ENCODE measurements around the gene COL6A5.
"Not testable (repeated sequence)": the region's sequence is repeated elsewhere in the genome, so short reads cannot be mapped to it uniquely, and the experiment has no call there.

COL6A5 gene

DNA sequence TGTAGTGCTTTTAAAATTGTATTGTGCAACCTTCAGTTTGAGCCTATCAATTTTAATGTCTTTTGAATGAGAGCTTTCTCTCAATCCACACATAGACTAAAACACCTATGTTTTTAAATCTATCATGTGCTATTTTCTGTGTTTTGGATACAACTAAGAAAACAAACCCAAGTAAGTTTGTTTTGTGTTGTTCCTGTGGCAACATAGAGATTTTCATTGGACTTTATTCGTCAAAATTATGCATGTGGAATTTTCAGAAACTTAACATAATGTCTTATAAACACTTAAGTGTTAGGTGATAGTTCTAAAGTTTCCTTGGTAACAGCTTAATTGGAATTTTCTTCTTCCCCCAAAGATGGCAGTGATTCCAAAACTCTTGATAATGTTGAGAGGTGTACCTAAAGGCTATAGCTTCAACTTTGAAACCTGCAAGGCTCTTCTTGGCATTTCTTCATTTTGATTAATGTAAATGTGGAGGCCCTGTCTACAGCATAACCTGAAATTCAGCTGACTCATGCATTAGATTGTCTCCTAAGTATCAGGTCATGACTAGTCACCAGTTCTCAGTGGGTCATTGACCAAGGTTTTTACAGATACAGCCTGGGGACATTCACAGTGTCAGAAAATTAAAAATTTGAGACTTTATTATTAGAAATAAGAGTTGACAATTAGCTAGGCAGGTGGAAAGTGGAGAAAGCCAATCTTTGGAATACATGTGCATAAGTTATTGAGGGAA is 44.4 kb downstream of the COL6A5 start:
- DNase-seq, result no peak

DNA sequence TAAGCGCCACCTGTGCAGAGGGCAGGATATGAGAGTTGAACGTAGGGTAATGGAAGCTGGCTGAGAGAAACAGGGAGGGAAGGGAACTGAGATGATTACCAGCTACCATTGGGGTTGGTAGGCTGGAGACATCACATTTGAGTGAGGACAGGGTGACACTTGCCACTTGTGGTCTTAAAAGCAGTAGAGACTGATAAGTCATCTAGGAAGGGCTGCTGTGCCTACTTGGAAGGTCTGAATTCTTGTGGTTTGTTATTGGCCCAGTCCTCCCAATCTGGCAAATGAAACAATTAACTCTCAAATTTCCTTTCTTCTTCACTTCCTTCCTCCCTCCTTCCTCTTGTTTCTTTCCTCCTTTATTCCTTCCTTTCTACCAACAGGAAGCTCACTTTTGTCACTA is 46.8 kb downstream of the COL6A5 start:
- DNase-seq, result no peak

DNA sequence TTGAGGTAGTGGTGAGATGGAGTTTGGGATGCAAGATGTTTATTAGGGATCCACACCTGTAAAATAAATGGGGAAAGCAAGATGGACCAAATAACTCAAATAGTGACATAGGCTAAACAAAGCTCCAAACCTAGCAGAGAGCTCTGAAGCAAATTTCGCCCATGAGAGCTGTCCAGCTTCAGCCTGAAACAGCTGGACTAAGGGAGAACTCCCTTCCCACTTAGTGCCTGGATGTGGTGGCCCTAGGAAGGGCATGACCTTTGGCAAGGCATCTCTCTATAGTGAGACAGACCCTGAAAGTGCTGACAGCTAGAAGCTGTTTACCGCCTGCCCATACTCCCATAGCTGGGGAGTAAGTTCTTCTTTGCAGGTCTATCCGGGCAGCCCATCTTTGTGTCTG is 48.1 kb downstream of the COL6A5 start:
- DNase-seq, result no peak

DNA sequence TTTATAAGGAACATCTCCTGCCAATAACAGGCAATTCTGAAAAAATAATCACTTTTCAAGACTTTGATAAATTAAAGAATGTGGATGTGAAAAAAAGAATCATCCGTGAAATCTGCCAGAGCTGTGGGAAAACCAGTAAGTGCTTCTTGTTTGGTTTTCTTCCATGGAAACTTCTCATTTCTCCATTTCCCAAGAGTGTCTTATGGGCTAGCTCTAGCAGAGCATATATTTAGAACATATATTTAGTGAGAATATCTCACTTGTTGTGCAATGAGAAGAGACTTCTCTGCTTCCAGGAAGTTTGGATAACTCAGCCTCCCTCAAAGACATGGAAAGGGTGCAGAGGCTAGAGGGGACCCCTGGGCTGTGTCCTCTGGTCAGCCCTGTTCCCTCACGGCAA is 49.9 kb downstream of the COL6A5 start:
- no peak for DNase-seq

DNA sequence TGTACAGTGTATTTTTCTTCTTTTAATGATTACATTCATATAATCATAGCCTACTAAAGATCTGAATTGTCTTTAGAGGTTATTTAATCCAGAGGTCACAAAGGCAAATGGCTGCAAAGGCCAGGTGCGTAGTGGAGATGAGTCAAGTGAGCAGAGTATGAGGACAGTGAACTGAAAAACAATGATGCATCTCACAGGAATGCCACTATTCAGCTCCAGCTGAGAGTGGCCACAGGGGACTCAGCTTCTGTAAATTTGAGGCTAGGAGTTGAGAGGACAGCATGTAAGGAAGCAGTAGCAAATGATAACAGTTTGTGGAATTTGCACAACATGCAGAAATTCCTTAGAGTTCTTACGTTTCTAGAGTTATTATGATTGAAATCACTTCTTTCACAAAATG is 50.4 kb downstream of the COL6A5 start:
- DNase-seq, result no peak

DNA sequence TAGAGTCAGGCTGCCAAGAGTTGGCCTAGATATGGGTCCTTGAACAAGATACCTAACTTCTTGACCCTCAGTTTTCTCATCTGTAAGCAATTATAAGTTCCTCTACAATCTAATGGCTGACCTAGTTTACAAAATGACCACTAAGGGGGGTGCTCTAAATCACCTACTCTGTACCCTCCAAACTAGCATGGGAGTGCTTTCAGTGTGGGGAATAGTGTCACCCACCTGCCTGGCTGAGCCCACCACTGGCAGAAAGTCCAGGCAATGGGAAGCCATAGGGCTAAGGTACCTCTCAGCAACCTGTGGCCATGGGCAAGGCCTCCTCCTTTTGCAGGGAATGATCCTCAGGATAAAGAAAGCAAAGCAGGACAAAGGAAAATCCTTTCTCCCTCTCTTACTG is 58.9 kb downstream of the COL6A5 start:
- DNase-seq, result no peak

DNA sequence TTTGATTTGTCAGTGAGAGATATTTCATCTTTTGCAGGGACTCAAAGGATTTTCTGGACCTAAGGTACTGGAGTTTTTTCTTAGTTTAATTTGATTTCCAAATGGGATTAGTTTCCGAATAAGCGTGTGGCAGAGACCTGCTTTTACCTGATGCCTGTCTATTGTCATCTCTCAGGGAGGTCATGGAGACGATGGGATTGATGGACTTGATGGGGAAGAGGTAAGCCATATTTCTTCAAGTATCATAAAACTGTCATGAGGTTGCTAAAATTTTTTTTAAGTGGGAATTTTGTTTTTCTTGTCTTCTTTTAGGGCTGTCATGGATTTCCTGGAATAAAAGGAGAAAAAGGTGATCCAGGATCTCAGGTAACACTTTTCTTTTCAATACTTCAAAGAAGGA is 60.5 kb downstream of the COL6A5 start:
- DNase-seq, result no peak

DNA sequence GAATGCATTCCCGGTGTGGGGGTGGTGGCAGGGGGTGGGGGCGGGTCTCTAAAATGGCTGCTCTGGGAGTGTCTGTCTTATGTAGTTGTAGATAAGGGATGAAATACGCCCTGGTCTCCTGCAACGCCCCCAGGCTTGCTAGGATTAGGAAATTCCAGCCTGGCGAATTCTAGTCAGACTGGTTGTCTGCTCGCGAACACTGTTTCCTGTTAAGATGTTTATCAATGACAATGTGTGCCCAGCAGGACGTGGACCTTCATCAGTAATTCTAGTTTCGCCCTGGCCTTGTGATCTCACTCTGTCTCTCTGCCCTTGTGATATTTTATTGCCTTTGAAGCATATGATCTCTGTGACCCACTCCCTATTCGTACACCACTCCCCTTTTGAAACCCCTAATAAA is 62.8 kb downstream of the COL6A5 start:
- DNase-seq, result not testable (repeated sequence)

DNA sequence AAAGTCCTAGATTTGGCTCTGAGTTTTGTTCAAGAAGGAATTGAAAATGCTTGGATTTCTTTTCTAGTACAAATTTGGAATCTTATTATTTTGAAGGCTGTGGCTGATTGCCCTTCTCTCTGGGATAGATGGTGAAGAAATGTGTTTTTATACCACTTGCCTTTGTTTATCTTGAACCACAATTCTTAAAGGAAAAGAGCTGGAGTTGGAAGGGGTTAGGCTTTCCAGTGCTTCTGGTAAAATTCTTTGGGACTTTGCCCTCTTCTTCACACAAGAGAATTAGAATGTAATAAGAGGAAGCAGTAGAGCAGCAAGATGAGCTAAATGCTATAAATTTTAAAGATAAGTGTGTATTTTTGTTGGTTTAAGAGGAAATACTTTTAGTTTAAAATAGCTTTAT is 65.8 kb downstream of the COL6A5 start:
- no peak for DNase-seq

DNA sequence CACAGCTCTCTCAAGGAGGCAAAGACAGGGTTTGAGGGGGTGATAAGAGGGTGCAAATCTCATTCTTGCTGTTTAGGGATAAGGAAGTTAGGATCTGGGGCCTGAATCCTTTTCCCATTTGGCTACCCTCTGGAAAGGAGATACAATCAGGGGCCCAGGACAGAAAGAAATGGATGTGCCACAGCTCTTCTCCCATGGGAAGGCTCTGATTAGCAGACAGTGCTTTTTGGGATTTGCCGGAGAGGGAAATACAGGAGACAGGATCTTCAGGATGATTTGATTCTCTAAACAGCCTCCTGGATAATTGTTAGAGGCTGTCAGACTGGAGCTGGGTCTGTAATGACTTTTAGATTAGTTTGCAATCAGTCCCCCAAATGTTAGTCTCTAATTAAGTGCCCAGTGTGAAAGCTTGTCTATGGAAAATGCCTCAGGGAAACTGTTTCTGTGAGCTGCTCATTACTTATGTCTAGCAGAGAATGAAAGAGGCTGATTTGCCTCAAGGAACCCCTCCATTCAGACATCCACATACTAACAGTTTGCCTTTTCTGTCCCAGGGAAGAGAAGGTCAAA is 67.6 kb downstream of the COL6A5 start:
- DNase-seq, result no peak

DNA sequence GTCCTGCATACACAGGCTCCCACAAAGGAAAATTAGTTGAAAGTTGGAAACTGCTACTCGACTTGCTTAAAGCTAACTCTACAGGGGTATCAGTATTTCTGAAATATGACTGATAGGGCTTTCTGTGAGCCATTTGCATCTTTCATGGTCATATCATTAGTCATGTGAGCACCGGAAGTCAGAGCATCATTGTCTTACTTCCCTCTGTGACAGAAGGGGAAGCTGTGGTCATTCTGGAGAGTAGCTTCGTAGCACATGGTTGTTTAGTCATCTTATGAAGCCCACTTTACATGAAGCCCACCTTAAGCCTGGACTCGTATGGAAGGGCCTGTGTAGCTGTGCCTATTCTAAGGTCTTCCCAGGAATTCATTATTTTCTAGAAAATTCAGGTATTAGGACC is 69.0 kb downstream of the COL6A5 start:
- no peak for DNase-seq

DNA sequence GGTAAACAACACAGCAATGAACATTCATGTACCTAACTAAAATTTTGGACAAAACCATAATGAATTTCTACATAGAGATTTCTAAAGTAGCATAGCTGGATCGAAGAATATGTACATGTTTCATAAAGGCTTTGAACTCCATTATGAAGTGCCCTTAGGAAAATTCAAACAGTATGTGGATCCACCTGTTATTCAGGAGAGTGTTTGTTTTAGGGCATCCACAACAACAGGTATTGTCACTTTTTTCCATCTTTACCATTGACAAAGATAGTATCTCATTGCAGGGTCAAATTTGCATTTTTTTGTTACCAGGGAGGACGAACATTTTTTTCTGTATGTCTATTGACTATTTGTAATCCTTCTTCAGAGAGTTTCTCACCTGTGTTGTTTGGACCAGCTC is 75.0 kb downstream of the COL6A5 start:
- DNase-seq, result no peak

DNA sequence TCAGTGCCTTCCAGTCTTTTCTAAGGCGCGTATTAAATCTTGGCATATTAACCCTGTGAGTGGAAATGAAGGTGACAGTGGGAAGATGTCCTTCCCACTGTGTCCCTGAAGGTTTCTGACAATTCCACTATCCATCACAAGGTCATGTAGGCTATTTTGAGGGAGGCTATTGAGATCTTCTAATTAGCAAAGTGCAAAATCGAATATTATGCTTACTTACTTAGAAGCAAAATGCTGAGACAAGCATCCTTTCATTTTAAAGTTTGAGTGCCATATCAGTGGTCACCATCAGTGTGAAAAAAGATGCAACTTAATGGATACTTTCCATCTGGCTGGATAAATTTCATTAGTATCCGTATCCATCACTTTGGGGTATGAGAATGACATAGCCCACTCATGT is 77.6 kb downstream of the COL6A5 start:
- no peak for DNase-seq

DNA sequence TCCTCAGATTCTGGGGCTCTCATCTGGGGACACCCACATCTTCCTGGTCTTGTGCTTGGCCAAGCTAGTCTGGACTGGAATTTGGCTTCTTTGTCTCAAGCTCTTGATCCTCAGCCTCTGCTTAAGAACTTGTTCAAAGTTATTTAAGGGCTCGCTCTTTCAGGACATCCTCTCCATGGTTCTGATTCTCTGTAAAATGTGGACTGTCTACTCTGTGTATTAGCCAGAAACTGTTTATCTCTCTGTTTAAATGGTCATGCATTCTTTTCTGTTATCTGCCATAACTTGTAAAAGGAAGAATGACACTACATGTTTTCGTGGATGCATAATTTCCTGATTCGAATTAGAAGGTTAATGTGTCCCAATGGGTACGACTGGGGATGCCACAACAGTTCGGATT is 79.4 kb downstream of the COL6A5 start:
- no peak for DNase-seq

DNA sequence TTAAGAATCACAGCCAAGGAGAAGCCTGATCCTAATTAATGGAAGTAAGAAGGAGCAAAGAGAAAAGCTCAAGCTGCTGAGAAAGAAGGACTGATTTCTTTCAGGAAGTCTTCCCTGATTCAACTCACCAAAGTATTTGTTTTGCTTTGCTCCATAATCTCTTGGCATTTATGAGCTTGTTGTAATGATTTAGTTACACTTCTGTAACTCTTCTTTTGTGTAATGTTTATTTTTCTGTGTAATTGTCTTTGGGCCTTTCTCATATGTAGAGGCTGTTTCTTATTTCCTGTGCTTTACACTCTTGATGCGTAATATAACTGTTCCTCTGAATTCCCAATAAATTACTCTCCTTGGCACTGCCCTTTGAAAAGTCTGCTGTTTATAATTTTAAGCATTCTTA is 80.0 kb downstream of the COL6A5 start:
- DNase-seq, result no peak

DNA sequence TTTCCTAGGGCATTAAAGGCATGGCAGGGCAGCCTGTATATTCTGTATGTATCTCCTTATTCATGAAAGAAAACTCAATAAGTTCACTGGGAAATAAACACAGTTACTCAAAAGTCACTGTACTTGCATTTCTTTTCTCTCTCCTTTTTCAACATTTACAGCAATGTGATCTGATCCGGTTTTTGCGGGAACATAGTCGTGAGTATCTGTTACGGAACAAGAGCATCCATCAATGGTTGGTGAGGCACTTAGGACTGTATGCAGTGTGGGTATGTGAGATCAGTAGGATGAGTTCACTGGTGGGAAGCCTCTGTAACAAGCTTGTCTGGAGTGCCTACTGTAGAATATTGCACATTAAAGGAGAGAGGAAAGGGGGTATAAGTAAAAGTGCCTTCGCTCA is 80.7 kb downstream of the COL6A5 start:
- DNase-seq, result no peak

DNA sequence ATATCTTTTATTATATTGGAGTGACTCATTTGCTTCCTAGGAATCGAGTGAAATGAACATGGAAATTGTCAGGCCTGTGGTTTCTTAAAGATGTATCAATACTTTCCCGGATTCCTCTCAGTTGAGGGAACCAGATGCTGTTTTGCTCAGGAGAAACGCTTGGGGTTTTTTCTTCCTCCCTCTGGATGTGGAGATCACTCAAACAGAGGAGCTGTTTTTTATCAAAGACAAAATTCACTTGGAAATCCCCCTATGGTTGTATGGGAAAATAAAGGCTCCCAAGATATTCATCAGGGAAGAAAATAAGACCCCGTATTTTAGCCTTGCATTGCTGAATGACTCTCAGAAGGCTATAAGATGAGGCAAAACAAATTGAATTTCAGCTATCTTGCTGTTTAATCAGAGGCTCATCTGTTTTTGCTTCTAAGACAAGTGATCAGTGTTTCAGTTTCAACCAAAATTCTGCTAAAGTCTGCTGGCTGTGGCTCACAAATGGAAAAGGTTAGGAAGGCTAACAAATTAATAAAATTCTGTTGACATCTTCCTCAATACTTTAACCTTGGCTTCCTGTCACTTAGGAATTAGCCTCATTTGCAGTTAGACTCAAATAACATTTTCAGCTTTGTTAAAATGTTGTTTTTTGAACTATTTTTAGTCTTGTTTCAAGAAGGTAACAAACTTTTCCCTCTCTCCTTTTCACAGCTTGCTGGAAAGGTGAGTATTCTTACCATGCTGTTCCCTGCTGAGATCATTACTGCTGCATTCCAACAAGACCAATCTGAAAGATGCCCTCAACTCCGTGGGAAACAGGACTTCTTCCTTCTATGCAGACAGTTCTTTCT is 83.6 kb downstream of the COL6A5 start:
- DNase-seq, result no peak

DNA sequence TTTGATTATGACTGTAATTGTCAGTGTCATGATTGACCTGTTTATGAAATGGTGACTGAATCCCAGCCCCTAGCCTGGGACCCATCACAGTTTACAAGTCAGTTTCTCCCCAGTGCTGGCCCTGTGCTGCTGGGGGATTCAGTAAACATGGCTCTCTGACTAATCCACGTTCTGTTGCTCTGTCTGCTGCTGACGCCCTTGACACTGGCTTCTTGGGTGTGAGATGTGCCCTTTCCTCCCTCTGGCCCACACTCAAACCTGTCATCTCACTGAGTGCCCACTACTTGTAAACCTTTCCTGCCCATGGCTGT is 84.2 kb downstream of the COL6A5 start:
- DNase-seq, result no peak

DNA sequence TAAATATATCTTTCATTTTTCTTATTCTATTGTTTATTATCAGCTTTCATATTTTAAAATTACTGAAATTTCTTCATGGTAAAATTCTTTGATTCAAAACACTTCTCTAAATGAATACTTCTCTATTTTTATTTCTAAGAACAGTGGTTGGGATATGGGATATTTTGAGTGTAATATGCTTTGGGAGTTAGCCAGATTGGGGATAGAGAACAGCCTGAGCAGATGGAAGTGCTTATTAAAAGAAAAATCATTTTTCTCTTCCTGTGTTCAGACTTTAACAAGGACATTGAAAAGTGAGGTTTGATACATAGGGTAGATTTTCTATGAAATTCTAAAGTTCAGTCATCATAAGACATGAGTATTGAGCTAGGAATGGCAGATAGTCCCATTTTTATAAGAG is 84.8 kb downstream of the COL6A5 start:
- DNase-seq, result no peak

DNA sequence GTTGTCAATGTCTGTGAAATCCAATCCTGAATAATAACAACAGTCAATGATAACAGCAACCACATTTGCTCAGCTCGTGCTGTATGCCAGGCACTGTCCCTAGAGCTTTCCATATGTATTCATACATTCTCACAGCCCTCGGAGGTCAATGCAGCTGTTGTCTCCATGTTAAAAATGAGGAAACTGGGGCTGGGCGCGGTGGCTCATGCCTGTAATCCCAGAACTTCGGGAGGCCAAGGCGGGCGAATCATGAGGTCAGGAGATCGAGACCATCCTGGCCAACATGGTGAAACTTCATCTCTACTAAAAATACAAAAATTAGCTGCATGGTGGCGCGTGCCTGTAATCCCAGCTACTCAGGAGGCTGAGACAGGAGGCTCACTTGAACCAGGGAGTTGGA is 86.6 kb downstream of the COL6A5 start:
- not testable (repeated sequence) for DNase-seq

DNA sequence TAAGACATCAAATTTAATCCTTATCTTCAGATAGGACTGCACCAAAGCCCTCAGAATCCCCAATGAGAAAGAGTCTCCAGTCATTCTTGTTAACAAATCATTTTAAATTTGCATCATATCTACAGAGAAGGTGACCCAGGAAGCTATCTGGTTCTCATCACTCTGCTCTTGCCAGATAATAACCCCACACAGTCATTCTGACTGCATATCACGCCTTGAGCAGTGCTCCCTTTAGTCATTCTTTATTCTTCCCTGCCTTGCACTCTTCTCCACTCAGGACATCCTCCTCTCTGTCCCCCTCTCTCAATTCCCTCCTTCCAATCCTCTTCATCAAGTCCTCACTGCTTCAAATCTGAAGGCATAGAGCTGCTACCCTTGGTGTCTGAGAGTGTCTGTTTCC is 87.8 kb downstream of the COL6A5 start:
- DNase-seq, result no peak

DNA sequence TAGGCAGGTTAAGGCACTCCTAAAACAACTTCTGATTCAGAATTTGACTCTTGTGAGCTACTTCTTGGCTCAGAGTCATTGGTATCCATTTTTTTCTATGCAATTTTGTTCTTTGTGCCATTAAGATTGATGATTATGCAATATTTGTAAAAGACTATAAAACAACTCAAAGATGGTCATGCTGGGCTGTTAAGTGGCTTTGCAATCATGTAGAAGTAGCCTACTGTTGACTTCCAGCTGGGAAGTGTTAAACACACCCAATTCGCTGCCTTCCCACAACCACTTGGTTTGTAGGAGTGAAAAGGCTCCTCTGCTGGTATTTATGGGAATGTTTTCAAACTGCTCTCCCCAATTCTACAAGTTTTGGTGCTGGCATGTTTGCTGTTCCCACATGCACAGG is 96.8 kb downstream of the COL6A5 start:
- DNase-seq, result no peak

DNA sequence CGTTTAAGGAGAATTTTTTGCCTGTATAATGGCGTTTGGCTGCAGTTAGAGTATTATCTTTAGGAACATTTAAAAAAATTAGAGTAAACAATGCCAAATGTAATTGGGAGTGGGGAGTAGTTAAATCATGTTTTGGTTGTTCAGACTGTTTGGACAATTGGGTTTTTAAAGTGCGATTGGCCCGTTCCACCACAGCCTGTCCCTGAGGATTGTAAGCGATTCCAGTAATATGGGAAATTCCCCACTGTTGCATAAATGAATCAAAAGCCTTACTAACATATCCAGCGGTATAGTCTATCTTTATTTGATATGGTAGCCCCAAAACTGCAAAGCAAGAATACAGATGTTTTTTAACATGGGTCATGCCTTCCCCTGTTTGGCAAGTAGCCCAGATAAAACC is 101.4 kb downstream of the COL6A5 start:
- DNase-seq, result not testable (repeated sequence)

DNA sequence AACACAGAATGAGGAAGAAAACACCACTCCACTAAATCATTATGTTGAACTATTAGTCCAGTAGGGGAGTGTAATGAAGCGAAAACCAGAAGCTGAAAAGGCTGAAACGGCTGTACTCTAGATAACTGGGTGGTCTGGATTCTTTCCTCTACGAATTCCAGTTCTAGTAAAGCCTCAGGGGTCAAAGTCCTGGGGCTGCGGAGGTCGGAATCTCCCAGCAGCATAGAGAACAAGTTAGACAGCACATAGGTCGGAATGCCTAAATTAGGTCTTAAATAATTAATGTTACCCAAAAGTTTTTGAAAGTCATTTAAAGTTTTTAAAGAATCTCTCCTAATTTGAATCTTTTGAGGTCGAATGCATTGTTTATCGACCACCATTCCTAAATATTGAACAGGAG is 102.7 kb downstream of the COL6A5 start:
- not testable (repeated sequence) for DNase-seq
